ENCODE measurements around the gene DDX41. TPM values are rescaled to one million over a fixed set of nuclear protein-coding genes. Genes with fewer than 3 reads are reported as not detected.

The DDX41 gene
- total and polyA plus RNA-seq, 11 donors: 24.4 to 65.4 (median 37.7) TPM

DNA sequence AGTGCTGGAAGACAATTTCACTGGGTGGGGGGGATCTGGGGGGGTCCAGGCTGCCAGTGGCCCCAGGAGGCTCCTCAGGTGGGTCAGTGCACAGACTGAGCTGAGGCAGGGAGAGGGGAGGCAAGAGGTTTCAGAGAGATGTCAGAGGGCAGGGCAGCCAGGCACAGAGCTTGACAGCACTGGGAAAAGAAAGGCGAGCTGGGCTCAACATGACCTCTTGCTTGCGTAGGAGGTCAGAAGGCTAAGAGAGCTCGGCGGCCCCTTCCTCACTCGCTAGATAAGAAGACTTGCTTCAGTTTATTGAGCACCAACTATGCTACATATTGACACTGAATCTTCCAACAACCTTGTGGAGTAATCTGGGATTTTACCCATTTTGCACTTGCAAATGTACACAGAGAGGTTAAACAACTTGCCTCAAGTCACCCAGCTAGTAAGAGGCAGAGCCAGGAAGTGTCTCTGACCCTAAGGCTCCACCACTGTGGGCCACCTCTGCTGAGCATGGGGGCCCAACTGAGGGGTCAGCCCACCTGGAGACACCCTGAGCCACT, 22.9 kb downstream of the DDX41 start:
- Histone ChIP-seq H3K27ac (peak overlapping the region in 11 of 12 donors; percentile 21 to 98 (median 93)), H3K4me1 (peaks cover 8 to 62% (median 52%) of the 10 kb centered on the region in 12 donors), H3K36me3 (peaks cover 0 to 56% (median 41%) of the 10 kb centered on the region in 9 donors), H3K4me3 (peak overlapping the region in 4 of 12 donors; percentile 78 to 96 (median 84)), H3K9me3 (no peaks in the 10 kb centered on the region), H3K27me3 (no peaks in the 10 kb centered on the region)
- intact Hi-C loops (cut with DNase I): no loop called here
- ATAC-seq: no peak
- WGBS, 4 donors: 80 to 88% (median 86%) methylated on average over 5 of the region's 5 CpGs
- TF ChIP-seq POLR2A (IDR thresholded peaks at IDR 0.05): no peak
- no peak for TF ChIP-seq CTCF (IDR thresholded peaks at IDR 0.05)
- DNase-seq: no peak

DNA sequence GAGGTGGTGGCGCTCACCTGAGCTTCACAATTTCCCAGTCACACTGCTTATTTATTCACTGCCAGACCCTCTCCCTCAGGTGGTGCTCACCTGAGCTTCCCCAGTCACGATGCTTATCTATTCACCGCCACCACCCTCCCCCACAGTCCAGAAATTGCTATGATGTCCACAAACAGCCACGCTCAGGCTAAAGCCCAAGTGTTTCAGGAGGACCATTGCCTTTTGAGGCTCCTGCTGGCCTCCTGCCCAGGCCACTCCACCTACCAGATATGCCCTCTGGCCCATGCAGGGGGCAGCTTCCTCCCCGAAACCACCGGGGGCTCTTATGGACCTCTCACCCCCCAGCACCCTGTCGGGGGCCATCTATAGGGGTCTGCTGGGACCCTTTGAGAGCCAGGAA, 23.9 kb downstream of the DDX41 start:
- Histone ChIP-seq H3K9me3 (no peaks in the 10 kb centered on the region), H3K36me3 (peaks cover 0 to 67% (median 52%) of the 10 kb centered on the region in 9 donors), H3K27me3 (no peaks in the 10 kb centered on the region), H3K4me3 (no peak overlapping the region), H3K4me1 (peaks cover 8 to 52% (median 43%) of the 10 kb centered on the region in 12 donors), H3K27ac (peak overlapping the region in 3 of 12 donors; percentile 96 to 98 (median 96))
- DNase-seq: no peak
- TF ChIP-seq CTCF (IDR thresholded peaks at IDR 0.05) (no peak), POLR2A (IDR thresholded peaks at IDR 0.05) (no peak)
- no peak for ATAC-seq
- WGBS, 4 donors: 56 to 68% (median 67%) methylated on average over 7 of the region's 7 CpGs
- intact Hi-C loops (cut with DNase I): no loop called here

GRCh38 chr5:177491983-177492746, 24.6 kb downstream of the DDX41 start:
- TF ChIP-seq POLR2A (IDR thresholded peaks at IDR 0.05): no peak
- no peak for TF ChIP-seq CTCF (IDR thresholded peaks at IDR 0.05)
- DNase-seq (no peak), ATAC-seq (no peak)
- H3K9me3 ChIP-seq: no peaks in the 10 kb centered on the region
- no peaks in the 10 kb centered on the region for H3K27me3 ChIP-seq
- peak overlapping the region in 1 of 12 donors; percentile 96 for H3K27ac ChIP-seq
- H3K36me3 ChIP-seq: peaks cover 0 to 73% (median 58%) of the 10 kb centered on the region in 9 donors
- 93 to 95% (median 94%) methylated on average over 40 to 54 of the region's 54 CpGs for WGBS, 4 donors
- no peak overlapping the region for H3K4me3 ChIP-seq
- H3K4me1 ChIP-seq: peaks cover 8 to 51% (median 41%) of the 10 kb centered on the region in 12 donors
- intact Hi-C loops (cut with DNase I): no loop called here

DNA sequence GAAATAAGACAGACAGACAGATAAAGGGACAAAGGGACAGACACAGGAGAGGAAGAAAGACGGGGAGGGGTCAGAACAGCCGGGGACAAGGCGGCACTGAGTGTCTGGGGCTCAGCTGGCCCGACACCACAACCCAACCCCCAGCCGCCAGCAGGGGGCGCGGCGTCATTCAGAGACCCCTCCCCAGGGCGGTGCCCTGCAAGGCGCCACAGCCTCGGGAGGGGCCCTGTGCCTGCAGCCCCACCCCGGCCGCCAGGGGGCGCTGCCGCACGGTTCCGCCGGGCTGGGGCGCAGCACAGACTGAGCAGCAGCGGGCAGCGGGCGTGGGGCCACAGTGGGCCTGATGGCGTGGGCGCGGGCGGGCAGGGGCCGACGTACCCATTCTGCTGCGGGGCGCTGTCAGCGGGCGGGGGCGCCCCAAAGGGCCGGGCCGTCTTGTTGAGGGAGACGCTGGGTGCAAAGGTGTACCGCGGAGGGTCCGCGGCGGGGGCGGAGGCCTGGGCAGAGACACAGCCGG, 25.3 kb downstream of the DDX41 start:
- peaks cover 0 to 80% (median 64%) of the 10 kb centered on the region in 9 donors for H3K36me3 ChIP-seq
- peaks cover 8 to 50% (median 38%) of the 10 kb centered on the region in 12 donors for H3K4me1 ChIP-seq
- no peak for ATAC-seq
- no peak overlapping the region for H3K4me3 ChIP-seq
- TF ChIP-seq POLR2A (IDR thresholded peaks at IDR 0.05) (no peak), CTCF (IDR thresholded peaks at IDR 0.05) (peak; percentile 38 to 71 (median 58))
- H3K27ac ChIP-seq: peak overlapping the region in 1 of 12 donors; percentile 96
- H3K27me3 ChIP-seq: no peaks in the 10 kb centered on the region
- DNase-seq: no peak
- intact Hi-C loops (cut with DNase I): no loop called here
- H3K9me3 ChIP-seq: no peaks in the 10 kb centered on the region
- WGBS, 4 donors: 69 to 83% (median 77%) methylated on average over 34 to 43 of the region's 43 CpGs

Data from heart left ventricle (tissue), 16 donors.